SK-N-MC (cell line): Measurements from ENCODE around the gene ZNHIT1.
"Not testable (repeated sequence)": the region's sequence is repeated elsewhere in the genome, so short reads cannot be mapped to it uniquely, and the experiment has no call there.

ENCODE experiments used
- DNase-seq: peaks from one replicate; pipeline ENCODE4 v3.0.0-alpha.2; 2011; ENCODE audit warnings: low read depth, low spot score
- H3K27ac ChIP-seq: fragments of 200-600 bp; sonication (generic); 2 replicates; pipeline ENCODE4 v1.5.1; 2016; ENCODE audit warnings: mixed run types
- H3K36me3 ChIP-seq: fragments of 200-600 bp; sonication (generic); 2 replicates; pipeline ENCODE4 v1.6.1; 2017; ENCODE audit warnings: antibody characterized with exemption, low read length, mixed read lengths; ENCODE audit not compliant: insufficient read depth
- H3K4me3 ChIP-seq: fragments of 200-600 bp; sonication (generic); 2 replicates; pipeline ENCODE4 v1.5.1; 2016
- H3K9ac ChIP-seq: fragments of 200-600 bp; sonication (generic); 2 replicates; pipeline ENCODE4 v1.8.0; 2017; ENCODE audit warnings: mixed run types, mixed read lengths; ENCODE audit not compliant: insufficient read length
- H3K9me3 ChIP-seq: fragments of 200-600 bp; sonication (generic); 2 replicates; pipeline ENCODE4 v1.6.1; 2017; ENCODE audit warnings: low read depth, mild to moderate bottlenecking, antibody characterized with exemption, low read length, moderate library complexity, mixed read lengths
- EZH2 ChIP-seq: fragments of 200-600 bp; sonication (generic); IDR thresholded peaks from one replicate; pipeline ENCODE4 v1.6.1; 2017; ENCODE audit warnings: antibody characterized with exemption
- FOXP2 ChIP-seq: optimal IDR thresholded peaks from 2 replicates; pipeline ENCODE3; 2011; ENCODE audit warnings: mild to moderate bottlenecking, moderate library complexity; ENCODE audit not compliant: insufficient read depth; ENCODE audit errors: extremely low read length, control extremely low read depth
- POLR2AphosphoS5 ChIP-seq: IDR thresholded peaks from 2 replicates; pipeline ENCODE4 v1.6.1; 2012; ENCODE audit warnings: mild to moderate bottlenecking, low read depth, low read length, borderline replicate concordance

ZNHIT1 gene

DNA sequence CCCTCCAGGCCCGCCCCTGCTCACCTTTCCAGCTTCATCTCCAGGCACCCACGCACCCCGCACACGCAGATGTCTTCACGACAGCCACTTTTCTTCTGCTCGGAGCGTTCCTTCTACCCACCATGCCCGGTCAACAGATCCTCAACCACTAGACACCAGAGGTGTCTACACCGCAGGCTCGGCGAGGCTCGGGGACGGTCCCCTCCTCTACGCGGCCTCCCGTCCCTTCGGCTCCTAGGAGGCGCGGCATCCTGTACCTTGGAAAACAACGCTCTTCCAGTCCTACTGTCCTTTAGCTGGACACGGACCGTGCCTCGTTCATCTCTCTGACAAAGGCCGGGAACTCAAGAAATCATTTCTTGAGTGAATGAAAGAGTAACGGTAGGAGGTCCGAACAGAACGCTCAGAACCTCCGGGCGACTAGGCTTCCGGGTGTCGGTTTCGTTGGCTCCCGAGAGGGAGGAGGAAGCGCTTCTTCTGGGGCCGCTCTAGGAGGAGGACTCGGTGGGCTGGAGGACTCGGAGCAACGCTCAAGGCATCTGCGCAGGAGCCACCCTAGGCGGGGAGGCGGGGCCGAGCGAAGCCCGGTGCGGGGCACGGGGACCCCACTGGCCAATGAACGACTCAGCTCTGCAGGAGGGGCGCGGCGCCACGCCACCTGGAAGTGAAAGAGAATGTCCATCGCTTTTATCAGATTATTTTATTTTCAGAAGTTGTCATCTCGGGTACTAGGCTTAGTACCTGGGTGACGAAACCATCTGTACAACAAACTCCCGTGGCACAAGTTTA is 34.1 kb downstream of the ZNHIT1 start:
- no peak overlapping the region for H3K27ac ChIP-seq
- H3K4me3 ChIP-seq = peak overlapping the region; percentile 80
- TF ChIP-seq EZH2 (no peak), POLR2AphosphoS5 (peak; percentile 79), FOXP2 (no peak)
- H3K36me3 ChIP-seq = no peaks in the 10 kb centered on the region
- peak overlapping the region; percentile 90 for H3K9ac ChIP-seq
- H3K9me3 ChIP-seq = no peaks in the 10 kb centered on the region
- DNase-seq = peak; percentile 84

GRCh38 chr7:101253199-101253598 is 35.2 kb downstream of the ZNHIT1 start:
- DNase-seq, H3K36me3 ChIP-seq, H3K4me3 ChIP-seq, H3K9ac ChIP-seq, H3K9me3 ChIP-seq, H3K27ac ChIP-seq: not testable (repeated sequence)

- Histone ChIP-seq H3K27ac (no peak overlapping the region), H3K9ac (no peak overlapping the region), H3K9me3 (no peaks in the 10 kb centered on the region), H3K36me3 (no peaks in the 10 kb centered on the region), H3K4me3 (no peak overlapping the region)
- no peak for DNase-seq
- TF ChIP-seq FOXP2 (no peak), POLR2AphosphoS5 (no peak), EZH2 (no peak)
Observed at GRCh38 chr7:101255796-101256195, 37.8 kb downstream of the ZNHIT1 start.

DNA sequence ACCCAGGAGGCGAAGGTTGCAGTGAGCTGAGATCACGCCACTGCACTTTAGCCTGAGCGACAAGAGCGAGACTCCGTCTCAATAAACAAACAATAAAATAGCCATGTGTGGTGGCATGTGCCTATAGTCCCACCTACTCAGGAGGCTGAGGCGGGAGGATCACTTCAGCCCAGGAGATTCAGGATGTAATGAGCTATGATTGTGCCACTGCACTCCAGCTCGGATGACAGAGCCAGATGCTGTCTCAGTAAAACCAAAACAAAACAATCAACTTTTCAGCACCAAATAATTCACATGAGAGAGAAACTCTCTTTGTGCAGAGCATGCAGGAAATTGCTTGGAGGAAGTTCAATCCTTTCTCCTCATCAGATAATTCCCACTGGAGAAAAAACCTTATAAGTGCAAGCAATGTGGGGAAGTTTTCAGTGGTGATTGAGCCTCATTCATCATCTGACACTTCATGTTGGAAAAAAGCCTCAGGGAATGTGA is 40.3 kb downstream of the ZNHIT1 start:
- H3K9me3 ChIP-seq = no peaks in the 10 kb centered on the region
- no peak overlapping the region for H3K27ac ChIP-seq
- no peaks in the 10 kb centered on the region for H3K36me3 ChIP-seq
- no peak for DNase-seq
- H3K4me3 ChIP-seq = no peak overlapping the region
- H3K9ac ChIP-seq = no peak overlapping the region
- TF ChIP-seq EZH2 (no peak), POLR2AphosphoS5 (no peak), FOXP2 (no peak)

- H3K27ac ChIP-seq, H3K9ac ChIP-seq, DNase-seq, H3K36me3 ChIP-seq, H3K9me3 ChIP-seq, H3K4me3 ChIP-seq: not testable (repeated sequence)
Observed at GRCh38 chr7:101264102-101264706, 46.2 kb downstream of the ZNHIT1 start.

GRCh38 chr7:101265622-101266516 is 47.9 kb downstream of the ZNHIT1 start:
- no peak for TF ChIP-seq FOXP2
- Histone ChIP-seq H3K4me3 (no peak overlapping the region), H3K9me3 (no peaks in the 10 kb centered on the region), H3K36me3 (no peaks in the 10 kb centered on the region), H3K9ac (no peak overlapping the region), H3K27ac (no peak overlapping the region)
- DNase-seq = no peak

DNA sequence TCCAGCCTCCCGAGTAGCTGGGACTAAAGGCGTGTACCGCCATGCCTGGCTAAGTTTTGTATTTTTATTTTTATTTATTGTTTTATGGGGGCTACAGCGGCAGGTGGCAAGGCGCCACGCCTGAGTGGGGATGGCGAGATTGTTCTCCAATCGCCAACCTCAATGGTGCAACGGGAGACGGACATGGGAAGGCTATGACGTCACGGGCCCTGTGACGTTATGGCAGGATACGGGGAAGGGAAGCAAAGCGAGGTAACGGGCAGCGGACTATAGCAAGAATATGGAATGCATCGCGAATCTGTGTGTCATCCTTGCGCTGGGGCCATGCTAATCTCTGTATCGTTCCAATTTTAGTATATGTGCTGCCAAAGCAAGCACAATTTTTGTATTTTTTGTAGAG is 51.7 kb downstream of the ZNHIT1 start:
- DNase-seq = no peak
- Histone ChIP-seq H3K27ac (no peak overlapping the region), H3K36me3 (no peaks in the 10 kb centered on the region), H3K4me3 (no peak overlapping the region), H3K9me3 (no peaks in the 10 kb centered on the region), H3K9ac (no peak overlapping the region)
- no peak for TF ChIP-seq EZH2
- TF ChIP-seq POLR2AphosphoS5 = no peak
- no peak for TF ChIP-seq FOXP2

DNA sequence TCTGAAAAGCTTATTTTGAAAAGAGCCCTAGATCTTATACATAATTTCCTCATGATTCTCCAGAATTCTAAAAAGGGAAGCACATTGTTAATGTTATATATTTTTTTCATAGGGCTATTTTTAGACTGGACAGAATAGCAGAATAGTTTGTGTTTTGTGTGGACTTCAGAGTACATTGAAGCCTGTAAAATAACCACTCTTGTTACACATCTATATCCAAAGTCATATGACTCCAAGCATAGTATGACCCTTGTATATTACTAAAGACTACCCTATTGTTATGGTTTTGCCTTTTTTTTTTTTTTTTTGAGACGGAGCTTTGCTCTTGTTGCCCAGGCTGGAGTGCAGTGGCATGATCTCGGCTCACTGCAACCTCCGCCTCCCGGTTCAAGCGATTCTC is 53.1 kb downstream of the ZNHIT1 start:
- no peak overlapping the region for H3K4me3 ChIP-seq
- no peaks in the 10 kb centered on the region for H3K36me3 ChIP-seq
- H3K27ac ChIP-seq = no peak overlapping the region
- no peak for DNase-seq
- no peak for TF ChIP-seq POLR2AphosphoS5
- no peak for TF ChIP-seq EZH2
- TF ChIP-seq FOXP2 = no peak
- no peaks in the 10 kb centered on the region for H3K9me3 ChIP-seq
- H3K9ac ChIP-seq = no peak overlapping the region
